Esophagus squamous epithelium (tissue), 4 donors: ENCODE data around the gene PRPF39.

Experiments used
- CTCF ChIP-seq, 6 experiments: fragments of 450-650 bp in 4 of 6; fragments of 200-600 bp in 2 of 6; sonication (generic) in 2 of 6; IDR thresholded peaks; one replicate each; pipeline ENCODE4 v1.5.1; 2016 to 2019; ENCODE audit warnings: antibody characterized with exemption in 6 of 6, mild to moderate bottlenecking in 4 of 6, moderate library complexity in 4 of 6
- POLR2A ChIP-seq, 4 donors: fragments of 450-650 bp; IDR thresholded peaks; one replicate each; pipeline ENCODE4 v1.6.1; 2017; ENCODE audit warnings: antibody characterized with exemption in 4 of 4, mild to moderate bottlenecking in 4 of 4, moderate library complexity in 3 of 4

- TF ChIP-seq POLR2A (IDR thresholded peaks at IDR 0.05): no peak
- TF ChIP-seq CTCF (IDR thresholded peaks at IDR 0.05): no peak
Observed at GRCh38 chr14:45094275-45094674, 10.4 kb downstream of the PRPF39 start.
